D341Med (cell line): Measurements from ENCODE around the gene CHD9NB.
"Not testable (repeated sequence)": the region's sequence is repeated elsewhere in the genome, so short reads cannot be mapped to it uniquely, and the experiment has no call there.

Experiments
- DNase-seq: peaks from one replicate; pipeline ENCODE4 v3.0.0; 2012; ENCODE audit warnings: low spot score

The CHD9NB gene

DNA sequence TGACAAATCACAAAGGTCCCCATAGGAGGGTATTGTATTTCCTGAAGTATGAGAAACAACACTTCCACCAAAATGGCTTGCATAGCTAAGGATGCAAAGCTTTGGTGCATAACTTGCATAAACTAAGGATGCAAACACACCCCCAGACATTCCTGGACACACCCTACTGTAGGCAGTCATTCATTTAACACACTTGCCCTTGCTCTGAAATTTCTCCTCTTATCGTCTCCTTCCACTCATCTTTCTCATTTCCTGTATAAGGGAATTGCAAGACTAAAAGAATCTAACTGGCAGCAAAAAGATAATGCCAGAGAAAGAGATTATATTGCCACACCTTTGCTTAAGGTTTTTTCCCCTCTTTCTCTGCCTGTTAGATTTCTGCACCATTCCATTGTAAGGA lies 30.4 kb upstream of the CHD9NB start:
- no peak for DNase-seq

DNA sequence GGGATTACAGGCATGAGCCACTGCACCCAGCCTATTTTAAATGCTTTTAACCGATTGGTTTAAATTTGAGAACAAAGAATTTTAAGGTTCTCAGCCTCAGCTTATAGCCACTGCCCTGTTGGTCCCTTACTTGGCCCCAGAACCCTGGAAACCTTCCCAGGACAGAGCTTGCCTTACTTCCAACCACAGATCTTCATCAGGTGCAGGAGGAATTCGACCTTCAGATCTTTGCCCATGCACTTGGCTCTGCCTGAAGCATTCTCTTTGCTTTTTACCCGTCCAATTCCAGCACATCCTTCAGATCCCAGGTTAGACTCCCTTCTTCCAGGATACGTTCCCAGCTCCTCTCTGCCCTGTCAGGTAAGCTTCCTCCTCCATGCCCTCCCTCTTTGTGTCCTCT lies 29.8 kb upstream of the CHD9NB start:
- no peak for DNase-seq

DNA sequence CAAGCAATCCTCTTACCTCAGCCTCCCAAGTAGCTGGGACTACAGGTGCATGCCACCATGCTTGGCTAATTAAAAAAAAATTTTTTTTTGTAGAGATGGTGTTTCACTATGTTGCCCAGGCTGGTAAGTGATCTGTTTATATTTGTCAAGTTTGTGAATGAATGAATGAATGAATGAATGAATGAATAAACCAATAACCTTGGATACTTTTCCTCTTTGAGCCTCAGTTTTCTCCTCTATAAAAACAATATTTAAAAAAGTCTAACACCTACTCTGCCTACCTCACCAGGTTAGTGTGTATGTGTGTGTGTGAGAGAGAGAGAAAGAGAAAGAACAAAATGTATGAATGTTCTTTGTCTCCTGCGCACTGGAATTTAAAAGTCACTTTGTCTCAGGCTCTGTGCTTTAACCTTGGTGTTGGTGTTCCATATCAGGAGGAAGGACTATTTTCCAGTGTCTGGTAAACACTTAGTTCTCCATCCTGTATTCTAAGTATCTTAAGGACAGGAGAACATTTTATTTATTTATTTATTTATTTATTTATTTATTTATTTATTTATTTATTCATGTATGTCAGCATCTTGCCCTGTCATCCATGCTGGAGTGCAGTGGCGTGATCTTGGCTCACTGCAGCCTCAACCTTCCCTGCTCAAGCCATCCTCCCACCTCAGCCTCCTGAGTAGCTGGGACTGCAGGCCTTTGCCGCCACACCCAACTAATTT lies 29.1 kb upstream of the CHD9NB start:
- DNase-seq, result no peak

DNA sequence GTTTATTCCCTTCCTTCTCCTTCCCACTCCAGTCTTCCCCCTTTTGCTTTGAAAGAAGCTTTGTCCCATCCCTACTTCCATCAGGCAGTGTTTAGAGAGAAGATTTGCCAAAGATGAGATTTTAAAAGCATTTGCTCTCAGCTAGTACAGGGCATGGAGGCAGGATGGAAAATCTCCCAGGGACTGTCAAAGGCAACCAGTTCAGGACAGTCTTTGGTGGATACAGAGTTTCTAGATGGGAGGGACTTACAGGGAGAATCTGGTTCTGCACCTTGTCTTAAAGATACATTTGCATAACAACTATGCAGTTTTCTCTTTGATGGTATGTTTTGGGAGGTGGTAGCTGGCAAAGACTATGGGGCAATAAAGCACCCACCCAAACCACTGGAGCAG lies 28.3 kb upstream of the CHD9NB start:
- DNase-seq, result no peak

DNA sequence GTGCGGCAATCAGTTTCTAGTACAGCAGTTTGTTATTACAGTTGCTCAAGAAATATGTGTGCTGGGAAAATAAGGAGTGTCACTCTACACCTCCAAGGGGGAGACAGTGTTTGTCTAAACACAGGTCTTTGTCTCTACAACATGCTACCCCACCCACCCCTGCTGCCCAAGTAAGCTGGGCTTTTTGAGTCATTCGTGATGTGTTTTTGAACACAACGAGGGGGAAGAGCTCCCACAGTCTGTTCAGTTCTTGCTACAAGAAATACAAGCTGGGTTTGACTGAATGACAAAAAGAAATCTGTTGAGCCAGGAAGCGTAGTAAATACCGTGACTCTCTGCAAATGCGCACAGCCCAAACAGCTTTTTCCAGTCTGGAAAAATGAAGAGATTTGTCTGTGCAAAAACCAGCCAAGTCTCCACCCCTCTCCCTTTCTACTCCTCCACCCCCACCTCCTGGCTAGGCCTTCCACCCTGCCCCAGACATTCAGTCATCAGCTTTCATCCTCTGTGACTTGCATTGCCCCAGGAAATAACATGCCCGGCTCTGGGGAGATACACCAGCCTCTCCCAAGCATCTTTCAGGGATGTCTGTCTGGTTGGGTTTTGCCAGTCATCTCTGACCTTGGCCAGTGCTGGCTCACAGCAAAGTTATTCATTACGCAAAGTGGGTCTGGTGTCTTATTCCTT lies 27.8 kb upstream of the CHD9NB start:
- no peak for DNase-seq

DNA sequence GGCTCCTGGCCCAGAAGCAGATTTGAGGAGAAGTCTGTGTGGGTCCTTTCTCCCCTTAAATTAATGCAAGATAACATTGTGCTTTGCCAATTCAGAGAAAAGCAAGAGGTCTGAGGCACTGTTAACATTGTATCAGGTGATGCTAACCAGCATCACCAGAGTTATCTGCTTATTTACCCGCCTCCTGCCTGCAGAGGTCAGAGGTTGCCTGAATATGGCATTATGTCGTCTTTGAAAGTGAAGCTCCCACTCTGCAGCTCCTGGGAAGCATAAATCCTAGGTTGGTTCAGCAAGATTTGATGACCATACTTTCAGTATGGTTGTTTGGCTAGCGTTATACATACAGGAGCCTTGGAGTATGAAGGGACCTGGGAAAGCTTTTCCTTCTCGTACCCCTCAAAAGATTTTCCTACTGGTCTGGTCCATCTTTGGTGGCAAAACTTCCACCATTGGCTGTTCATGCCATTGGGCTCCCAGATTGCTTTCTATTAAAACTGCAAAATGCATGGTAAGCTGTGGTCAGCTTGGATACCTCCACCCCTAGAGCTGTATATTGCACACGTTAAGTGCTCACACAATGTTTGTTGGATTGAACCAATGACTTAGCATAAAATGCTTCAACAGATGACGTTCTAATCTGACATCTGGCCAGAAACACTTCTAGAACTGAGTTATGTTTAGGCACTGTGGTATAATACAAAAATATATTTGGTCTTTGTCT lies 26.2 kb upstream of the CHD9NB start:
- no peak for DNase-seq

DNA sequence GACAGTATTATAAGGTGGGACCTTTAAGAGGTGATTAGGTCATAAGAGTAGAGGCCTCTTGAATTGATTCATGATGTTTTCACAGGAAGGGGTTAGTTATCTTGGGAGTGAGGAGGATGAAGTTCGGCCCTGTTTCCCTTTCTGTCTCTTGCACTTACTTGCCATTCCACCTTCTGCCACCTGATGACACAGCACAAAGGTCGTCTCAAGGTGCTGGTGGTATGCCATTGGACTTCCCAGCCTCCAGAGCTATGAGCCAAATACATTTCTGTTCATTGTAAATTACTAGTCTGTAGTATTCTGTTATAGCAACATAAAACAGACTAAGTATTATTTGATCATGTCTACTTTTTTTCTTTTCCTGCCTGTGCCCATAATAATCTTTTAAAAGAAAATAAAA lies 25.6 kb upstream of the CHD9NB start:
- no peak for DNase-seq

DNA sequence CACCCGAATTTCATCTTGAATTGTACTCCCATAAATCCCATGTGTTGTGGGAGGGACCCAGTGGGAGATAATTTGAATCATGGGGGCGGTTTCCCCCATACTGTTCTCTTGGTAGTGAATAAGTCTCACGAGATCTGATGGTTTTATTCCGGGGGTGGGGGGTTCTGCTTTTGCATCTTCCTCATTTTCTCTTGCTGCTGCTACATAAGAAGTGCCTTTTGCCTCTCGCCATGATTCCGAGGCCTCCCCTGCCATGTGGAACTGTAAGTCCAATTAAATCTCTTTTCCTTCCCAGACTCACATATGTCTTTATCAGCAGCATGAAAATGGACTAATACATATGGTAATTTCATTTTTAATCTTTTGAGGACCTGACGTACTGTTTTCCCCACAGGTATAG lies 22.8 kb upstream of the CHD9NB start:
- DNase-seq, result not testable (repeated sequence)

DNA sequence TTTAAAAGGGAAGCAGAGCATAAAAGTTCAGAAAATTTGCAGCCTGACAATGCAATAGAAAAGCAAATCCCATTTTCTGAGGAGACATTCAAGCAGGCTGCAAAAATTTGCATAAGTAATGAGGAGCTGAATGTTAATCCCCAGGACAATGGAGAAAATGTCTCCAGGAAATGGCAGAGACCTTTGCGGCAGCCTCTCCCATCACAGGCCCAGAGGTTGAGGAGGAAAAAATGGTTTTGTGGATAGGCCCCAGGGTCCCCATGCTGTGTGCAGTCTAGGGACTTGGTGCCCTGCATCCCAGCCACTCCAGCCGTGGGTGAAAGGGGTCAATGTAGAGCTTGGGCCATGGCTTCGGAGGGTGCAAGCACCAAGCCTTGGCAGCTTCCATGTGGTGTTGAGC lies 21.6 kb upstream of the CHD9NB start:
- DNase-seq, result not testable (repeated sequence)

DNA sequence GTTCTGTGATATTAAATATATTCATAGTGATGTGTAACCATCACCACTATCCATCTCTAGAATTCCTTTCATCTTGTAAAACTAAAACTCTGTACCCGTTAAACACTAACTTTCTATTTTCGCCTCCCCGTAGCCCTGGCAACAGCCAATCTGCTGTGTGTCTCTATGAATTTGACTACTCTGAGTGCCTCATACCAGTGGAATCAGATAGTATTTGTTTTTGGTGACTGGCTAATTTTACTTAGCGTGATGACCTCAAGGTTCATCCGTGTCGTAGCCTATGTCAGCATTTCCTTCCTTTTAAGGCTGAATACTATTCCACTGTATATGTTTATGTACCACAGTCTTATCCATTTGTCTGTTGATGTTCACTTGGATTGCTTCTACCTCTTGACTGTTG lies 20.3 kb upstream of the CHD9NB start:
- no peak for DNase-seq

DNA sequence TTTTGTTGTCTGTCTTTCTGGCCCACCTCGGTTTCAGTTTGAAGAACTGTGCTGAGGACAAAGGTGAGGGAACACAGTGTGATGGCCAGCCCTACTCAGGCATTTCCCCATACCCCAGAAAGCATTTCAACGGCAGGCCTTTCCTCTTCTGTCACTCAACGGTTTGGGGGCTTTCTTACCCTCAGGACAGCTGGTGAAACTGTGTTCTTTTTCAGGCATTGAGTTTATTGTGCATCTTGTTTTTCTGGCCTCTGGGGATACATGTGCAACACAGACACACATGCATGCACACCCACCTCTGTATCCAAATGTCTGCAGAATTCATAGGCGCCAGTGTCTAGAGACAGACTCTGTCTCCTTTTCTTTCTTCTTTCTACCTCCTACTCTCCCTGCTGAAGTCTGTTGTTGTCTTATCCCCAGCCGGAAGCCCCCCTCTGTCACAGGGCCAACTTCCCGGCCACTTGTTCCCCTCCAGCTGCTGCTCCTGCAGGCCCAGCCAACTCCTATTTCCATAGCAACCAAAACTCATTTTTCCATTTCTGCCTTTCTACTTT lies 19.1 kb upstream of the CHD9NB start:
- DNase-seq, result no peak

DNA sequence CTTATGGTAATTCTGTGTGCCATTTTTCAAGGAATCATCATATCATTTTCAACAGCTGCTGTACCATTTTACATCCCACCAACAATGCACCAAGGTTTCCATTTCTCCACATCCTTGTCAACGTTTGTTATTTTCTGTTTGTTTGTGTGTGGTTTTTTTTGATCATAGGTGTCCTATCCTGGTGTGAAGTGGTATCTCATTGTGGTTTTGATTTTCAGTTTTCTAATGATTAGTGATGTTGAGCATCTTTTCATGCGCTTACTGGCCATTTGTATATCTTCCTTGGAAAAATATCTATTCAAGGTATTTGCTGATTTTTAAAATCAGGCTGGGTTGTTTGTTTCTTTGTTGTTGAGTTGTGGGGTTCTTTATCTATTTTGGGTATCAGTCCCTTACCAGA lies 17.1 kb upstream of the CHD9NB start:
- no peak for DNase-seq

DNA sequence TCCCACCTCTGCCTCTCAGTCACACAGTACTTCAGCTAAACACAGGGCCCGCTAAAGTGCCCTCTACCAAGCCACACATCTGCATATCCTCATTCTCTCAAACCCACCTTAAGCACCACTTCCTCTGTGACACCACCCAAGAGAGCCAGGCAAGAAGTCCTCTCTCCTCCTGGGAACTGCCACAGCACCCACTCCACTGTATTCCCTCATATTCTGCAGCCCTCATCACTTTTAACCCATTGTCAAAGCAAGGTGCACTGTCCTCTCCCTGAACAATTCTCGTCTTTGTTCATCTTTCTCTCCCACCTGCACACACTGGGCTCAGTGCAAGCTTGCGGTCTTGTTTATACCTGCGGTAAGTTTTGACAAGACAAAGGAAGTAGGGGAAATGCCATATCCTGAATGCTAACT lies 15.7 kb upstream of the CHD9NB start:
- no peak for DNase-seq

DNA sequence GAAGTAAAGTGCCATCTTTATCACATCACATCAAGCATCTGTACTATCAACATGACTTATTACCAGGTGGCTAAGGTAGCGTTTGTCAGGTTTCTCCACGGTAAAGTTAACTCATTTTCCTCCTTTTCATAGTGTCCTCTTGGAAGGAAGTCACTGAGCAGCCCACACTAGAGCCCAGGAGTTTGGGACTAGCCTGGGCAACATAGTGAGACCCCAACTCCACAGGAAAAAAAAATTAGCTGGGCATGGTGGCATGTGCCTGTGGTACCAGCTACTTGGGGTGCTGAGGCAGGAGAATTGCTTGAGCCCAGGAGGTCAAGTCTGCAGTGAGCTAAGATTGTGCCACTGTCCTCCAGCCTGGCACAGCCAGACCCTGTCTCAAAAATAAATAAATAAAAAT lies 15.0 kb upstream of the CHD9NB start:
- DNase-seq, result no peak

DNA sequence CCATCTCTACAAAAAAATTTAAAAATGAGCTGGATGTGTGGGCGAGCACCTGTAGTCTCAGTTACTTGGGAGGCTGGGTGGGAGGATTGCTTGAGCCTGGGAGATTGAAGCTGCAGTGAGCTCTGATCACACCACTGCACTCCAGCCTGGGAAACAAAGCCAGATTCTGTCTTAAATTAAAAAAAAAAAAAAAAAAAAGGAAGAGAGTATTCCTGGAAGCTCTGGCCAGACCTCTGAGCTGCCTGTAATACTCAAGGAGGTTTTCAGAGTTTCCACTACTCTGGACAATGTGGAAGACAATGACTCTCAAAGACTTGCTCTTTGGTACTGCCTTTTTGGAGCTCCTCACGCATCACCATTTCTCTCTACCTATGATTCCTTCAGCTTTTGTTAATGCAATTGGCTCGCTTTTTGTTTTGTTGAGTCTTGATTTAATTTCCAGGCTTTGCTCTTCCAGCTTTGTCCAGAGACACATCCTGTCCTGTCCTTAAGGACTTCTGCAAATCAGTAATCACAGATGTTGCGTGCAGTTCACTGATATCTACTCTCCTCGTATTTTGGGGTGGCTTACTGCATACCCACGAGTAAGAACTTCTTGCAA lies 12.9 kb upstream of the CHD9NB start:
- DNase-seq, result no peak

DNA sequence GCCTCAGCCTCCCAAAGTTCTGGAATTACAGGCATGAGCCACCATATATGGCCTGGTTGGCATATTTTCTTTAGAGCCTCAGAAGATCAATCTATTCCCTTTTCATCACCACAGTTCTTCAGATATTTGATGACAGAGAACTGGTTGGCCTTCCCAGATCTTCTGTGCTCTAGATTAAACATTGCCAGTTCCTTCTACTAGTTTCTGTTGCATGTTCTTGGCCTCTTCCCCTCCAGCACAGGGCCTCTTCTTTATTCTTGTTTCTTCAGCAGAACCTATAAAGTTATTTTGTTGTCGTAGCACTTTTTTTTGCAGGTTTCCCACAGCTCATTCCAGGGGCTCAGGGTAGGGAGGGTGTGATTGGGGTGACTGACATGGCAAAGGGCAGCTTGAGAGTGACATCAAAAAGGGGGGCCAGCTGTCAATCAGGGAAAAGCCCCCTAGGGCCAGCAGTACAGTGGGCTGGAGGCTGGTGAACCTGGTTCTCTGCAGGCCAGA lies 11.4 kb upstream of the CHD9NB start:
- no peak for DNase-seq

DNA sequence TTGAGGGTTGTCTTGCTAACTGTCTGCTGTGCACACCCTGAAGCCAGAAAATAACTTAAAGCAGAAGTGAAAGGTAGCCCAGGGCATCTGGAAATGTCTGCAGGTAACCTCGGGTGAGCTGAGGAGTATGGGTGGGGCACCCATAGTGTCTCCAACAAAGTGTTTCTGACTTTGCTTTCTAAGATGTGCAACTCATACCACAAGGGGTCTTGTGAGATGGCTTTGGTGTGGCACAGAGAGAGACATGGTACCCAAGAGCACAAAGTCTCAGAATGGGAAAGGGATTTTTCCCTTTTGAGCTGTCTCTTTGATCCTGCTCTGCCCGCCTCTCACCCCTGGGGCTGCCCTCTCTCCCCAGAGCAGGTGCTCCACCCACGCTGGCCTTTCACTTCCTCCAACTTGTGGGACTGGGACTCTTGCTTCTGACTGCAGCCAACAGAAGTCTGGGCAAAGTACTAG lies 9.0 kb upstream of the CHD9NB start:
- no peak for DNase-seq

DNA sequence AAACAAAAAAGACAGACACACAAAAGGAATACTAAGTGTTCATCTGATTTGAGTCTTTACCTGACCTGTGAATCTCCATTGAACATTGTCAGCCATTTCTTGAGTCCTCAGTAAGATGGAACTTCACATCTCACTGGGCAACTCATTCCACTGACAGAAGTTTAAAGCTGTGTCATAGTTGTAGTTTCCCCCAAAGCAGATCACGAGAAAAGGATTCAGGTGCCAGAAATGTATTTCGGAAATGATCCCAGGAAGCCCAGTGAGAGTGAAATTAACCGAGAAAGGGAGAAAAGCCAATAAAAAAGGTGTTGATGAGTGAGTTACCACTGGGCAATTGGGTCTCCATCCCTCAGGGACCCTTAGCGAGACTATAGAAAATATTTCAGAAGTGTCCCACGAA lies 8.6 kb upstream of the CHD9NB start:
- no peak for DNase-seq

DNA sequence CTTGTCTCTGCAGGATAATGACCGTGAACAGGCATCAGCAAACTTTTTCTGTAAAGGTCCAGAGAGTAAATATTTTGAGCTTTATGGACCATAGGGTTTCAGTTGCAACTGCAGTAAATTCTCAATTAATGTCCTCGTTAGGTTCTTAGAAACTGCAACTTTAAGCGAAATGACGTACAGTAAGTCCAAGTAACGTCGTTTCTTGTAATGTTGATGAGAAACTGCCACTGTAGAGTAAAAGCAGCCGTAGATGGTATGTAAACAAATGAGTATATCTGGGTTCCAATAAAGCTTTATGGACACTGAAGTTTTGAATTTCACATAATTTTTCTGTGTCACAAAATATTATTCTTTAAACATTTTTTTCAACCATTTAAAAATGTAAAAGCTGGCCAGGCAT lies 7.0 kb upstream of the CHD9NB start:
- no peak for DNase-seq

DNA sequence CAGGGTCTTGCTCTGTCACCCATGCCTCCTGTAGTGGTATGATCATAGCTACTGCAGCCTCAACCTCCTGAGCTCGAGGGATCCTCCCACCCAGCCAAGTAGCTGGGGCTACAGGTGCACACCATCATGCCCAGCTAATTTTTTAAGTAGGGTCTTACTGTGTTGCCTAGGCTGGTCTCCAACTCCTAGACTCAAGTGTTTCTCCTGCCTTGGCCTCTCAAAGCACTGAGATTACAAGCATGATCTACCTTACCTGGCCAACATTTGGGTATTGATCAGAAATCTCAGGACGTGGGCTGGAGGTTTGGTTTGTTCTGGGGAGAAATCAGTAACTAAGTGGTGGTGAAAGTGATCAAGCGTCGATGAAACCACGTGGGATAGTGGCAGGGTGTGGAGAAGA lies 6.2 kb upstream of the CHD9NB start:
- DNase-seq, result no peak

DNA sequence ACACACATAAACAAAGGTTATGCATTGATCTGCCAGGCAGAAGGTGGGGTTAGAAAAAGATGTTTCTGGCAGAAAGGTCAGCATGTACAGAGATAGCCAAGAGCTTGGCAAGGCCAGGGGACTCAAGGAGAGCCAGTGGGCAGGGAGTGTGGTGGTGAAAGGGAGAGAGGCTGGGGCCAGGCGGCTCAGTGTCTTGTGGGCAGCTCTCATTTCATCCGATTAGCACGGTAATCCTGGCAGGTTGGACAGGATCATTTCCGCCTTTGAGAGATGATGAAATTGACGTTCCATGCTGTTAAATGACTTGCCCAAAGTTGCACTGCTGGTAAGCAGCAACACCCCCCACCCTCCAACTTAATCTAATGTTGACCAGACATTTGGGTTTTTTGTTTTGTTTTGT lies 5.7 kb upstream of the CHD9NB start:
- DNase-seq, result no peak

DNA sequence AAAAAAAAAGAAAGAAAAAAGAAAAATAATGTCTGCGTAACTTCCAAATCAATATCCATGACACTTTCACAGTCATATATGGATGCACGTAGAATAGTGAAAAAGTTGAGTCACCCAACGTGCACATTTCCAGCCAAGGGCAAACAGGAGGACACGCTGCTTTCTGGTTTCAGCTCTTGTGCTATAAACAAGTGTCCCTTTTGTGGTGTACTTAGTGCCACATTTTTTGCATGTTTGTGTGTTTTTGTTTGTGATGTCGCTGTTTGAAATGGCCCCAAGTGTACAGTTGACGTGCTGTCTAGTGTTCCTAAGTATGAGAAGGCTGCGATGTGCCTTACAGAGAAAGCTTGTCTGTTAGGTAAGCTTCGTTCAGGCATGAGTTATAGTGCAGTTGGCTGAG lies 5.0 kb upstream of the CHD9NB start:
- no peak for DNase-seq
